Renal pelvis (tissue), 4 donors: ENCODE results near the gene RHOBTB3. TPM values are rescaled to one million over a fixed set of nuclear protein-coding genes. Genes with fewer than 3 reads are reported as not detected.
"Not testable (repeated sequence)": the region's sequence is repeated elsewhere in the genome, so short reads cannot be mapped to it uniquely, and the experiment has no call there.

ENCODE experiments used
- DNase-seq: peaks from one replicate; pipeline ENCODE4 v3.0.0-alpha.2; 2013
- polyA plus RNA-seq, 3 donors: library from polyadenylated mRNA; unstranded; fragments of 120-200 nt; gene quantifications; one replicate each; pipeline ENCODE4 v1.2.1, GENCODE V29; 2013; ENCODE audit not compliant: insufficient read length in 3 of 3

RHOBTB3 gene
- polyA plus RNA-seq, 3 donors, result 61.3 to 80.2 (median 69.9) TPM

DNA sequence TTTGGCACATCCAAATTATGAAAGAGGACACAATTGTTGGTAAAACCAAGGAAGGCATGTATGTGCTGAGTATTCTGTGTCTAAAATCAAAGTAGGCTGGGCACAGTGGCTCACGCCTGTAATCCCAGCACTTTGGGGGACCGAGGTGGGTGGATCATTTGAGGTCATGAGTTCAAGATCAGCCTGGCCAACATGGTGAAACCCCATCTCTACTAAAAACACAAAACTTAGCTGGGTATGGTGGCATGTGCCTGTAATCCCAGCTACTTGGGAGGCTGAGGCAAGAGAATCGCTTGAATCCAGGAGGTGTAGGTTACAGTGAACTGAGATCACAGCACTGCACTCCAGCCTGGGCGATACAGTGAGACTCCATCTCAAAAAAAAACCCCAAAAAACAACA, 105.8 kb downstream of the RHOBTB3 start:
- not testable (repeated sequence) for DNase-seq

DNA sequence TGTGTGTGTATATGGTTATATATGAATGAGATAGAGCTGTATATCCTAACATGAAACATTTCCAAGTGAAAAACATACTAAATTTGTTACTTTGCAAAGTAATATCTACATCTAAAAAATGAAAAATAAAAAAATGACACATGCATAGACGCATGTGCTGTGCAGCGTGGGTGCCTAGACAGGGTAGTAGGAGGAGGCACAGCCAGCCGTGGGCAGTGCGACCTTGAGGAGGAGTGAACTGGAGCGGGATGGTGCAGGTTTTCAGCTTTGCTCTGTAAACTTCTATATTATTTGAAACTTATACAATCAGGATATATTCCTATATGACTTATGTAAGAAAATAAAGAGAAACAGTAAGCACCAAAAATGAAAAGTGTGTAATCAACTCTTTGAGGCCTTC, 106.4 kb downstream of the RHOBTB3 start:
- DNase-seq, result no peak

DNA sequence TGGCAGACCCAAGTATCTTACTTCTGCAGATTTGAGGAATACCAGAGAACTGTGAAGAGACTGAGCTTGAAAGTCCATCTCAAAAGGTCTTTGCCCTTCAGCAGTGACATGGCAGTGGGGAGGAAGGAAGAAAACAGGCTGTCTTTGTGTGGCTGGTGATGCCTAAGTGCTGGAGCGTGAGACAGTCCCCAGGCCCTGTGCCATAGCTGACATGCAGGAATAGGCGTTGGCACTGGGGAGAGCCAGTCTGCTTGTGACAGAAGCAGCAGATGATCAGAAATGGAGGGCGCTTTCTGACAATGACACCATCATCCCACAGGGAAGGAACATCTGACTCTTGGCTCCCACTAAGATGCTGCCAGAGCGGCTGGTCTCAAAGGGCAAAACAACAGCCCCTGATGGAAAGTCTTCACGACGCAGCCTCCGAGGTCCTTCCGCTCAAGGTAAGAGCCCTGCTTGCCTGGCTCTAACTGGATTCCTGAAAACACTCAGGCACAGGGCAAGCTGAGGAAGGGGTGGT, 106.9 kb downstream of the RHOBTB3 start:
- no peak for DNase-seq

DNA sequence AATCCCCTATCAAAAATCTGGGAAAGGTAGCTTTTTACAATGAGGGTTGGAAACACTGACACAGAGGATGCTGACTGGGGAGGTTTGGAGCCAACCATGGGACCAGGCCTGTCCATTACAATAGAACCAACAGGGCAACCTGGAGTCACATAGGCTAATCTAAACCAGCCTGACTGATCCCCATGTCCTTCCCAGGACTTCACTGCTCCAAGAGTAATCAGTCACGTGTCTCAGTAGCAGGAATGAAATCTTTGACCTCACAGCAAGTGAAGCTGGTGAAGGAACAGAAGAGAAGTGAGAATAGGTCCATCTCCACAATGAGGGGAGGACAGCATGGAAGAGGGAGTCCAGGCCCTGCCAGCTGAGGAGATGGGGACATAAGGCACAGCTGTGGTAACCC, 107.4 kb downstream of the RHOBTB3 start:
- no peak for DNase-seq

DNA sequence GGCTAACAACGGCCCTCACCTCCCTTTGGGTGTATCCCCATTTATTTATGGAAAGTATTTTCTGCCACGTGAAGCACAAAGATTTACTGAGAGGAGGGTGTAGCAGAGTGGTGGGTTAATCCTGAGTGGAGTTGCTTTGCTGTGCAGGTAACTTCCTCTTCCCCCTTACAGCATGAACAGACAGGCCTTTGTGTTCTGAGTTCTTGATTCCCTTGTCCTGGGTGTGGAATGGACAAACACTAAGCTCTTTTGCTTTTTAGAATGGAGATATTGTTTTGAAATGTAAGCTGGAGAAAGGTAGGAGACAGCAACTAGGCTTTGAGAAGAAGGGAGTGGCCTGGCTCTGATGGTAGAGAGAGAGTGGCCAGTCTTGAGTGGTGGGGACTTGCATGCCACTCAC, 108.5 kb downstream of the RHOBTB3 start:
- DNase-seq, result no peak

DNA sequence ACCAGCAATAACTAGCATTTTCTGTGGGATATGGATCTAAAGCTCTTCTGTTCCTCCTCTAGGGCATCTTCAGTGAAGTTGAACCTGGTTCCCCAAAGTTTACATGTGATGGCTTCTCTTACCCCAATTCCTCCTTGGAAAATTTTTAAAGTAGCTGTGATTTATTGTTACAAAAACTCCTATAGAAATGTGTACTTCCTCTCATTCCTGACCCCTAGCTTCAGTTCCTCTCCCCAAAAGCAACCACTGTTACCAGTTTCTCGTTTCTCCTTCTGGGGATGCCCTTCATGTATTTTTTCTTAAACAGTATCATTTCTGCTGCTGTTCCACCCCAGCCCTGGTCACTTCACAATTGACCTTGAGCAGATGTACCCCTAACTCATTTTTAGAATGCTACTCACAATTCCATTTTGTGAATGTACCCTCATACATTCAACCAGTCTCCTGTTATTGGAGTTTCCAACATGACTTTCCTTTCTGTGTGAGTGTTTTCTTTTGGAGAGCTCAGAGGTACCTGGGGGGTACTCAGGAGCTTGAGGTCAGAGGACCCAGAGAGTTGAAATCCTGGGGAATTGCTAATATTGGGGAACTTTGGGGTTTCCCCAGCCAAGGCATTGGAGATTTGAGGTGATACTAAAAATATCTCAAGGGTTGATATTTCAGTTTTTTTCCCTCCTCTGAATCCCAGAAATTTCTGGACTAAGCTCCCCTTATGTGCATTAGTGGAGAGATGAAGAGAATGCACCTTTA, 110.0 kb downstream of the RHOBTB3 start:
- DNase-seq, result no peak

DNA sequence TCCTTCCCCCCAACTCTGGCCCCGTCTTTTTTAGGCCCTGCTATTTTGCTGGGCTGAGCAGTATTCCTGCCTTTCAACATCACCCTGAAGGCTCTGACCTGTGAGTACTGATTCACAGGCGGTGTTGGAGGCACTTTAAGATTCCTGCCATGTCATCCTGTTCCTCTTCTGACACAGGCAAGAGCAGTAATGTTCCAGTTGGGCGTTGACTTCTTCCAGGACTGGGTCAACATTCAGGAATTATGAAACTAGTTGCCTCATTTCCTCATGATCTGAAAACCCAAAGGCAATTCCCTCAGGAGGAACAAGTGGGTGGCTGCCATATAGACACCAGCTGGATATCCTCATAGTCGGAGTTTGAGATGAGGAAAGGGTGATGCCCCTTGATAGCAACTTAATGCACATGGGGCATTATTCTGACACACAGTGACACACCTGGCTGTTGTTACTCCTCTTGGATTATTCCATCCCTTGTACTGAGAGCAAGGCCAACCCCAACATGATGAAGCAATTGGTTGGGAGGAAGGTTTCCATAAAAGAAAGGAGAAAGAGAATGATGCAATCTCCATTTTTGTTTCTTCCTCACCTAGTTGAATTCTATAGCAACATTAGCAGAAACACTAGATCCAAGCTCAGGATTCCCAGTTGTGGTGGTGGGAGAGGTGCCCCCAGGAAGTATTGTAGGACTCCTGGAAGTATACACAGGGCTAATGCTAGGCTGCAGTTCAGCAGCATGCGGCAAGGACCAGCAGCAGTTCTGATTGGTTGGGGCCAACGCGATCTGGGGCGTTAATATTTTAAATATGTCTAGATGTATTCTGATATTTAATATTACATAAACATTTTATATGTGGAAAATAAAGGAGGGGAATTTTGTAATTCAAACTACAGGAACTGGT, 111.0 kb downstream of the RHOBTB3 start:
- no peak for DNase-seq

DNA sequence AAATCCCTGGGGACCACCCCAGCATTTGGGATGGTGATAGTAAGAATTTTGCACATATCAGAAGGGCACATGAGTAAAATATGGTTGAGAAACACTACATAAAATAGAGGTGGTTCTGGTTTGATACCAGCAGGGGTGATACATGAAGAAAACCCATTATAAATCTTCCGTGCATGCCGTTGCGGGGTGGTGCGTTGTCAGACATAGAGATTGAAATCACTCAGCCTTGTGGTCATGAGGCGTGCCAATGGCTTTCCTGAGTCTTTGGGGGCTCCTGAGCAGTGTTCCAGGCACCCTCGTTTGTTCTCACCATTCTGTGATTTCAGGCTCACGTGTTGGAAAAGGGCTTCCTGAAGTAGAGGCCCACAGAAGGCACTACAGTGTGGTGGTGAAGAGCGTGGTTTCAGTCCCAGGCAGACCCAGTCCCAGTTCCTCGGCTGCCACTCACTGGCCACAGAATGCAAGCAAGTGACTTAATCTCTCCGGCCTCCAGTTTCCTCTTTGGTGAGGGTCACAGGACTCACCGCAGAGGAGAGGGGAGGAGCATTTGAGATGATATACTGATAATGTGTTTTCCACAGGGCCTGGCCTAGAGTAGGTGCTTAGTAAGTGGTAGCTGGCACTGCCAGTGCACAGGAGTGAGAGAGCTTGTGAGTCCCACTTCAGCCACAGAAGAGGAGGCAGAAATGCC, 111.9 kb downstream of the RHOBTB3 start:
- DNase-seq, result no peak

DNA sequence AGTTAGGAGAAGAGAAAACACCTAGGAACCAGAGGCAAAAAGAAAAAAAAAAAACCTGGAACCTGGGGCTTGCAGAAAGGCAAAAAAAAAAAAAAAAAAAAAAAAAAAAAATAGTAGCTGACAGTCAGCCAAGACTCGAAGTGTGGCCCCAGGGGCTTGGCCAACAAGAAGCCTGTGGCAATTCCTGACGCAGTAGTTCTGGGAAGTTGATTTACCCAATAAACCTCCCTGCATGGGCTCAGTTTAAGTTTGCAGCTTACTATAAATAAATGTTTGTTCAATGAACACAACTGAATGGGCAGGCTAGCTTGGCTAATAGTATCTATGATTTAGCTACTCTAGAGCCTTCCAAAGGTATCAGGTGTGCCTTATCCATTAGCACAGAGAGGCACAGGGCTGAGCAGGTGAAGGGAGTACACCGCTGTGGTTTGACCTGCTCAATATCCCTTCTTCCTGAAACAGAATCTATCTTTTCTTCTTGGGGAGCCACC, 112.6 kb downstream of the RHOBTB3 start:
- DNase-seq, result no peak

DNA sequence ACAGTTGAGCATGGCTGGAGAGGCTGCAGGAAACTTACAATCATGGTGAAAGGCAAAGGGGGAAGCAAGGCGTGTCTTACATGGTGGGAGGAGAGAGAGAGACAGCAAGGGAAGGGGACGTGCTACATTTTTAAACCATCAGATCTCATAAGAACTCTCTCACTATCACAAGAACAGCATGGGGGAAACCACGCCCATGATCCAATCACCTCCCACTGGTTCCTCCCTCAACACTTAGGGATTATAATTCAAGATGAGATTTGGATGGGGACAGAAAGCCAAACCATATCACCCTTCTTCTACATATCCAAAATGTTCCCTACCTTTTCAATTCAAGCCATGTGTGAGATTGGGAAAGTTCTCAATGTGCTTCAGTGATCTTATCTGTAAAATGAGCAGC, 114.3 kb downstream of the RHOBTB3 start:
- DNase-seq, result no peak

Other genes starting within 250 kb of the RHOBTB3 start
- 10 to 100 TPM; 77.2 to 99.0 (median 90.3) TPM for gene SKIC3, start 176.4 kb upstream of the RHOBTB3 start, polyA plus RNA-seq
- gene ARSK, start 176.2 kb upstream of the RHOBTB3 start, polyA plus RNA-seq, result 10 to 100 TPM; 10.6 to 13.6 (median 11.7) TPM
- gene GPR150, start 111.2 kb upstream of the RHOBTB3 start, polyA plus RNA-seq, result not detected
- 1 to 10 TPM; 3.6 to 5.6 (median 4.6) TPM for gene RFESD, start 84.6 kb upstream of the RHOBTB3 start, polyA plus RNA-seq
- 1 to 10 TPM; 1.0 to 2.4 (median 1.4) TPM for gene SPATA9, start 48.3 kb upstream of the RHOBTB3 start, polyA plus RNA-seq
- gene GLRX, start 91.4 kb downstream of the RHOBTB3 start, polyA plus RNA-seq, result 10 to 100 TPM; 69.0 to 72.0 (median 71.1) TPM
- gene ELL2, start 230.5 kb downstream of the RHOBTB3 start, polyA plus RNA-seq, result 10 to 100 TPM in 2 of 3 donors, 1 to 10 TPM in 1; 9.2 to 12.5 (median 11.1) TPM